Pancreas (tissue), 10 donors: ENCODE data around the gene UBE2D3. TPM values are rescaled to one million over a fixed set of nuclear protein-coding genes. Genes with fewer than 3 reads are reported as not detected.

Experiments used
- ATAC-seq, 4 donors: fragments of 200-7000 bp; cut with Tn5 transposase; one replicate each; pipeline versions ENCODE4 v1.8.0 to v1.9.1; 2020; ENCODE audit warnings: mild to moderate bottlenecking in 4 of 4, moderate library complexity in 4 of 4
- DNase-seq, 6 donors: peaks; one replicate each; pipeline ENCODE4 v3.0.0-alpha.2; 2020
- FAIRE-seq: peaks from 2 replicates; lab custom pipeline; 2012; peaks lifted over from hg19 to GRCh38; lab: Jason Lieb, UNC
- H3K27ac ChIP-seq, 4 donors: fragments of 200-600 bp; sonication (generic); 1 replicate in 3 of 4; 2 replicates in 1 of 4; pipeline versions ENCODE4 v1.5.0 to v1.8.0; 2020
- H3K27me3 ChIP-seq, 4 donors: fragments of 200-600 bp; one replicate each; pipeline ENCODE4 v1.8.0; 2021
- H3K36me3 ChIP-seq, 3 donors: fragments of 200-600 bp; sonication (generic) in 1 of 3; one replicate each; pipeline versions ENCODE4 v1.5.0 to v1.8.0; 2020 to 2021
- H3K4me1 ChIP-seq, 3 donors: fragments of 200-600 bp; one replicate each; pipeline ENCODE4 v1.8.0; 2021
- H3K4me3 ChIP-seq, 4 donors: fragments of 200-600 bp; sonication (generic) in 2 of 4; one replicate each; pipeline versions ENCODE4 v1.5.0 to v1.8.0; 2020 to 2021
- H3K9me3 ChIP-seq, 4 donors: fragments of 200-600 bp; one replicate each; pipeline ENCODE4 v1.8.0; 2021
- WGBS, 2 donors: extraction: QIAGEN DNeasy Blood & Tissue Kit; methylation state at CpG; one replicate each; pipeline ENCODE4 v1.1.7; 2013; 5-methylcytosine and 5-hydroxymethylcytosine counted together
- intact Hi-C, 3 donors: fragments of 100-400 bp; cut with DNase I; formaldehyde crosslinking; loops; one replicate each; pipeline versions ENCODE4 v1.11.1 to v1.14.2; 2022
- polyA plus RNA-seq, 2 donors: library from polyadenylated mRNA; stranded (reverse); fragments of 200-250 nt; gene quantifications; one replicate each; pipeline ENCODE4 v1.2.3, GENCODE V29; 2013
- total RNA-seq, 6 donors: library from RNA; stranded (reverse); fragmentation: NEBNext Ultra II Directional in 4 of 6; extraction: Animal tissue kit (Norgen Biotek cat#: 25700) in 4 of 6; gene quantifications; one replicate each; pipeline versions ENCODE4 v1.2.1 to v1.2.4, GENCODE V29; 2021 to 2023
- TF ChIP-seq, protein P1 (sequence below), 4 donors: fragments of 200-600 bp; sonication (generic) in 3 of 4; IDR thresholded peaks; one replicate each; pipeline versions ENCODE4 v1.5.0 to v1.8.0; 2021; ENCODE audit warnings: antibody characterized with exemption in 4 of 4
- donor health status: healthy with polysubstance abuse.
- donor health status: DM: no; HTN: no; CAD: no; lungs with moderate emphysema.
- donor health status: DM: no; HTN: no; CAD: no.
- donor health status: control.
- donor health status: control.
- donor health status: Bipolar disorder and iron deficiency.
- donor health status: DM: yes; HTN: yes; CAD: no.
- donor health status: DM: no; HTN: no; CAD: no.
- donor health status: DM: no; HTN: no; CAD: no.
- donor health status: DM: yes; HTN: yes; CAD: no.

The UBE2D3 gene
- total and polyA plus RNA-seq, 8 donors = 90.6 to 141 (median 130) TPM

DNA sequence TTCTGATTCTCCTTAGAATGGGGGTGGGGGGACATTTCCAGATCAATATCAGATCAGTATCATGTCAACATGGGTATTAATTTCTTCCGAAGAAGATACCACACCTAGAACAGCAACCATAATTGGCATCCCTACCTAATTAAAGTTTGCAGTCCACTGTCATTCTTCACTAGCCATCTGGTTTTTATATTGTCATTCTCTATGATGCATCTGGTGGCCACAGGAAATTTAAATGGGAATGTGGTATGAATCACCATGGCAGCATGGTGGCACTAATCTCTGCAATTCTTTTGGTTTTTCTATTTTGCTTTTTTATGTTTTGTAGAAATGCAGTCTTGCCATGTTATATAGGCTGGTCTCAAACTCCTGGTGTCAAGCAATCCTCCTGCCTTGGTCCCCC, 16.6 kb upstream of the UBE2D3 start:
- TF ChIP-seq, protein P1, sequence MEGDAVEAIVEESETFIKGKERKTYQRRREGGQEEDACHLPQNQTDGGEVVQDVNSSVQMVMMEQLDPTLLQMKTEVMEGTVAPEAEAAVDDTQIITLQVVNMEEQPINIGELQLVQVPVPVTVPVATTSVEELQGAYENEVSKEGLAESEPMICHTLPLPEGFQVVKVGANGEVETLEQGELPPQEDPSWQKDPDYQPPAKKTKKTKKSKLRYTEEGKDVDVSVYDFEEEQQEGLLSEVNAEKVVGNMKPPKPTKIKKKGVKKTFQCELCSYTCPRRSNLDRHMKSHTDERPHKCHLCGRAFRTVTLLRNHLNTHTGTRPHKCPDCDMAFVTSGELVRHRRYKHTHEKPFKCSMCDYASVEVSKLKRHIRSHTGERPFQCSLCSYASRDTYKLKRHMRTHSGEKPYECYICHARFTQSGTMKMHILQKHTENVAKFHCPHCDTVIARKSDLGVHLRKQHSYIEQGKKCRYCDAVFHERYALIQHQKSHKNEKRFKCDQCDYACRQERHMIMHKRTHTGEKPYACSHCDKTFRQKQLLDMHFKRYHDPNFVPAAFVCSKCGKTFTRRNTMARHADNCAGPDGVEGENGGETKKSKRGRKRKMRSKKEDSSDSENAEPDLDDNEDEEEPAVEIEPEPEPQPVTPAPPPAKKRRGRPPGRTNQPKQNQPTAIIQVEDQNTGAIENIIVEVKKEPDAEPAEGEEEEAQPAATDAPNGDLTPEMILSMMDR (IDR thresholded peaks at IDR 0.05) = no peak
- FAIRE-seq = no peak
- intact Hi-C loops = no loop called here
- Histone ChIP-seq H3K4me1 (no peaks in the 10 kb centered on the region), H3K4me3 (no peak overlapping the region), H3K27me3 (no peaks in the 10 kb centered on the region), H3K27ac (no peak overlapping the region), H3K36me3 (no peaks in the 10 kb centered on the region), H3K9me3 (no peaks in the 10 kb centered on the region)
- DNase-seq = no peak
- no peak for ATAC-seq
- 93 to 100% methylated on average over 1 of the region's 1 CpG for WGBS, 2 donors

DNA sequence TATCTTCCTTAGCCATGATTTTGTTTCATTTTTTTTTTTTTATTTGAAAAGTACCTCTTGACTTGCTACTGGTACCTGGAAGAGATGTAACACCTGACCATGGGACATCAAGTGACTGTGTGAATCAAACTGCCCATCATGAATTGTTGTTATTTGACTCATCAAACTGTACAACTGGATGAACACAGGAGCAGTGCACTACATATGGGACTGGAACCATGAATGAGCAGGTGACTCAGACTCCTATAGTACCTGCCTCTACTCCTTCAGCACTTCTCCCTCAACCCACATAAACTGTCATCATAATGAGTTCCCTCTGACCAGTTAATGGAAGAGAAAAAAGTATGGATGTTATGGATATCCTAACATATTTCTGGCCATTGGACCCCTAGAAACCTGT, 15.9 kb upstream of the UBE2D3 start:
- H3K27me3 ChIP-seq = no peaks in the 10 kb centered on the region
- no peaks in the 10 kb centered on the region for H3K36me3 ChIP-seq
- FAIRE-seq = no peak
- no peak for DNase-seq
- no peak for ATAC-seq
- no peaks in the 10 kb centered on the region for H3K9me3 ChIP-seq
- H3K4me3 ChIP-seq = no peak overlapping the region
- TF ChIP-seq, protein P1 (IDR thresholded peaks at IDR 0.05) = no peak
- no peaks in the 10 kb centered on the region for H3K4me1 ChIP-seq
- no peak overlapping the region for H3K27ac ChIP-seq
- intact Hi-C loops = no loop called here

DNA sequence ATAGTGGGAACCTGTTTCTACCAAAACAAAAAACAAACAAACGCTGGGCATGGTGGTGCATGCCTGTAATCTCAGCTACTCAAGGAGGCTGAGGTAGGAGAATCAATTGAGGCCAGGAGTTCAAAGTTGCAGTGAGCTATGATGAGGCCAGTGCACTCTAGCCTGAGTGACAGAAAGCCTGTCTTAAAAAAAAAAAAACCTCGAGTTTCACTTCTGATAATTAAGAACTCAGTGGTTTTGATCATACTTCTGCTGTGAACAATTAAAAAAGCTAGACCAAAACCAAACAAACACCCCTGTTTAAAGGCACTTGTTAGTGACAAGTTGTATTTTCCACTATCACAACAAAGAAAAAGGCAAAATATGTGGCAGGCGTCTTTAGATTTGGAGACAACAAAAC, 15.0 kb upstream of the UBE2D3 start:
- intact Hi-C loops = no loop called here
- ATAC-seq = no peak
- 77 to 84% methylated on average over 3 of the region's 3 CpGs for WGBS, 2 donors
- Histone ChIP-seq H3K4me1 (no peaks in the 10 kb centered on the region), H3K27me3 (no peaks in the 10 kb centered on the region), H3K27ac (no peak overlapping the region), H3K9me3 (no peaks in the 10 kb centered on the region), H3K4me3 (no peak overlapping the region), H3K36me3 (no peaks in the 10 kb centered on the region)
- no peak for FAIRE-seq
- TF ChIP-seq, protein P1 (IDR thresholded peaks at IDR 0.05) = no peak
- no peak for DNase-seq

DNA sequence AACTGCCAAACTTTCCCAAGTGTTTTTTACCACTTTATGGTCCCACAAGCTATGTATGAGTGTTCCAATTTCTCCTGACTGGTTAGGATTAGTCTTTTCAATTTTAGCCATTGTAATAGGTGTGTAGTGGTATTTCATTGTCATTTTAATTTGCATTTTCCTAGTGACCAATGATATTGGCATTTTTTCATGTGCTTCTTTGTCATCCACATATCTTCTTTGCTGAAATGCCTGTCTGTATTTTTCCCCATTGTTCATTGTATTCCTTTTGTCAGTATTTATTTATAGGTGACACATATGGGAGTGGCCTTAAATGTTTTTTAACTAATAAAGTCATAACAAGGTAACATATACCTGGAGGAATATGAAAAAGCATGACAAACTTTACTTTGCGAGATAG, 9.2 kb upstream of the UBE2D3 start:
- intact Hi-C loops = no loop called here
- WGBS, 2 donors = 97 to 100% methylated on average over 1 of the region's 1 CpG
- Histone ChIP-seq H3K9me3 (no peaks in the 10 kb centered on the region), H3K27ac (no peak overlapping the region), H3K4me3 (no peak overlapping the region), H3K4me1 (peaks cover 0 to 6% (median 3%) of the 10 kb centered on the region in 3 donors), H3K27me3 (no peaks in the 10 kb centered on the region), H3K36me3 (no peaks in the 10 kb centered on the region)
- DNase-seq = no peak
- FAIRE-seq = no peak
- TF ChIP-seq, protein P1 (IDR thresholded peaks at IDR 0.05) = no peak
- ATAC-seq = no peak

DNA sequence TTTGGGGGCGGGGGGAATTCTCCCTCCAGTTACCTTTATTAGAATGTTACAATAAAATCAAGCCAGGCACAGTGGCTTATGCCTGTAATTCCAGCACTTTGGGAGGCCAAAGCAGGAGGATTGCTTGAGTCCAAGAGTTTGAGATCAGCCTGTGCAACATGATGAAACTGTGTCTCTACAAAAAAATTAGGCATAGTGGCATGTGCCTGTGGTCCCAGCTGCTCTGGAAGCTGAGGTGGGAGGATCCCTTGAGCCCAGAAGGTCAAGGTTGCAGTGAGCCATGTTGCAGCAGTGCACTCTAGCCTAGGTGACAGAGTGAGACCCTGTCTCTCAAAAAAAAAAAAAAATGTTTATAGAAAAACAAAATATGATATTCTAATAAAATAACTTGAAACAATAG, 5.3 kb upstream of the UBE2D3 start:
- Histone ChIP-seq H3K36me3 (no peaks in the 10 kb centered on the region), H3K27me3 (no peaks in the 10 kb centered on the region), H3K4me1 (peaks cover 0 to 16% (median 16%) of the 10 kb centered on the region in 3 donors), H3K27ac (no peak overlapping the region), H3K4me3 (no peak overlapping the region), H3K9me3 (no peaks in the 10 kb centered on the region)
- intact Hi-C loops = no loop called here
- WGBS, 2 donors = 85 to 96% methylated on average over 1 of the region's 1 CpG
- TF ChIP-seq, protein P1 (IDR thresholded peaks at IDR 0.05) = no peak
- DNase-seq (no peak), ATAC-seq (no peak), FAIRE-seq (no peak)
